ENCODE measurements around the gene BCL10.

BCL10 gene

GRCh38 chr1:85219853-85220610, 56.4 kb downstream of the BCL10 start:
- DNase-seq: no peak

DNA sequence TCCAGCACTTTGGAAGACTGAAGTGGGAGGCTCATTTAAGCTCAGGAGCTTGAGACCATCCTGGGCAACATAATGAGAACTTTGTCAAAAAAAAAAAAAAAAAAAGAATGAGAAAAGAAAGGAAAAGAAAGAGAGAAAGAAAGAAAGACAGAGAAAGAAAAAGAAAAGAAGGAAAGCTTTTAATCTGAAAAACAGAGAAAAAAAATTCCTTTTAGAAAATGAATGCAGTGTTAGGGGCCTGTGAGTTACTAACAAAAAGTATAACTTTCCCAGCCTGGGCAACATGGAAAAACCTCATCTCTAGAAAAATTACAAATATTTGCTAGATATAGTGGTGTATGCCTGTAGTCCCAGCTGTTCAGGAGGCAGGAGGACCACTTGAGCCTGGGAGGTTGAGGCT, 59.7 kb downstream of the BCL10 start:
- DNase-seq: no peak
